Lung (tissue), 12 donors: ENCODE data around the gene MAP1S. TPM values are rescaled to one million over a fixed set of nuclear protein-coding genes. Genes with fewer than 3 reads are reported as not detected.

ENCODE experiments used
- ATAC-seq: fragments of 200-7000 bp; cut with Tn5 transposase; one replicate; pipeline ENCODE4 v1.9.1; 2020; ENCODE audit warnings: moderate number of reproducible peaks; ENCODE audit not compliant: insufficient read depth, low FRiP score
- DNase-seq, 3 donors: peaks; one replicate each; pipeline ENCODE4 v3.0.0-alpha.2; 2013 to 2017
- H3K27ac ChIP-seq, 2 donors: one replicate each; pipeline ENCODE4 v1.5.1; 2013; ENCODE audit warnings: mild to moderate bottlenecking in 2 of 2, moderate library complexity in 2 of 2, control low read depth in 1 of 2, inconsistent platforms in 1 of 2, low read depth in 1 of 2, low read length in 1 of 2
- H3K27me3 ChIP-seq, 3 donors: one replicate each; pipeline ENCODE4 v1.5.1; 2013; ENCODE audit warnings: low read length in 2 of 3; ENCODE audit not compliant: control insufficient read depth in 3 of 3, insufficient read depth in 3 of 3
- H3K36me3 ChIP-seq, 4 donors: one replicate each; pipeline ENCODE4 v1.5.1; 2013; ENCODE audit warnings: low read length in 4 of 4, mild to moderate bottlenecking in 1 of 4, moderate library complexity in 1 of 4; ENCODE audit not compliant: control insufficient read depth in 4 of 4, insufficient read depth in 4 of 4
- H3K4me1 ChIP-seq, 5 donors: one replicate each; pipeline ENCODE4 v1.5.1; 2013; ENCODE audit warnings: low read length in 5 of 5, mild to moderate bottlenecking in 2 of 5, moderate library complexity in 1 of 5; ENCODE audit not compliant: control insufficient read depth in 5 of 5, insufficient read depth in 5 of 5
- H3K4me3 ChIP-seq: one replicate; pipeline ENCODE4 v1.5.1; 2013; ENCODE audit warnings: mild to moderate bottlenecking, control low read depth, moderate library complexity
- H3K9ac ChIP-seq, 2 donors: one replicate each; pipeline ENCODE4 v1.5.1; 2013; ENCODE audit warnings: low read length in 2 of 2, control low read depth in 1 of 2; ENCODE audit not compliant: insufficient read depth in 1 of 2
- H3K9me3 ChIP-seq, 4 donors: one replicate each; pipeline ENCODE4 v1.5.1; 2013; ENCODE audit warnings: low read length in 3 of 4, mild to moderate bottlenecking in 1 of 4, moderate library complexity in 1 of 4; ENCODE audit not compliant: control insufficient read depth in 4 of 4, insufficient read depth in 3 of 4
- CTCF ChIP-seq: IDR thresholded peaks from 2 replicates; pipeline ENCODE4 v1.5.1; 2012; ENCODE audit warnings: mild to moderate bottlenecking; ENCODE audit errors: control extremely low read depth, extremely low read depth
- WGBS, 2 donors: extraction: QIAGEN DNeasy Blood & Tissue Kit; methylation state at CpG; one replicate each; pipeline ENCODE4 v1.1.7; 2013; 5-methylcytosine and 5-hydroxymethylcytosine counted together
- polyA plus RNA-seq, 2 donors: library from polyadenylated mRNA; stranded (reverse); fragments of 200-250 nt; gene quantifications; one replicate each; pipeline ENCODE4 v1.2.1, GENCODE V29; 2013
- total RNA-seq, 2 donors: library from RNA; depleted of rRNA in 1 of 2; stranded (reverse); fragments of >200 nt in 1 of 2; gene quantifications; one replicate each; pipeline ENCODE4 v1.2.1, GENCODE V29; 2014 to 2021
- donor health status: control.
- donor health status: control.
- donor health status: Bipolar disorder and iron deficiency.
- donor health status: healthy.
- donor health status: DM: yes; HTN: yes; CAD: no.

MAP1S gene
- total and polyA plus RNA-seq, 4 donors = 32.1 to 71.1 (median 38.4) TPM

- Histone ChIP-seq H3K27ac (no peak overlapping the region), H3K36me3 (no peaks in the 10 kb centered on the region), H3K9me3 (no peaks in the 10 kb centered on the region), H3K4me1 (peaks cover 0 to 3% (median 0%) of the 10 kb centered on the region in 5 donors), H3K27me3 (no peaks in the 10 kb centered on the region), H3K9ac (no peak overlapping the region), H3K4me3 (no peak overlapping the region)
- DNase-seq (no peak), ATAC-seq (no peak)
- 82 to 89% methylated on average over 4 of the region's 4 CpGs for WGBS, 2 donors
- TF ChIP-seq CTCF = no peak
Measured at GRCh38 chr19:17761148-17761547, 41.9 kb downstream of the MAP1S start.

- Histone ChIP-seq H3K9ac (no peak overlapping the region), H3K9me3 (no peaks in the 10 kb centered on the region), H3K4me3 (no peak overlapping the region), H3K4me1 (peaks cover 0 to 10% (median 2%) of the 10 kb centered on the region in 5 donors), H3K27ac (no peak overlapping the region), H3K27me3 (no peaks in the 10 kb centered on the region), H3K36me3 (no peaks in the 10 kb centered on the region)
- 70 to 76% methylated on average over 17 of the region's 17 CpGs for WGBS, 2 donors
- DNase-seq (no peak), ATAC-seq (no peak)
- no peak for TF ChIP-seq CTCF
Measured at GRCh38 chr19:17762505-17763229, 43.4 kb downstream of the MAP1S start.

GRCh38 chr19:17764348-17764747 lies 45.1 kb downstream of the MAP1S start:
- no peak for ATAC-seq
- 92 to 96% methylated on average over 7 of the region's 7 CpGs for WGBS, 2 donors
- no peaks in the 10 kb centered on the region for H3K36me3 ChIP-seq
- no peak overlapping the region for H3K27ac ChIP-seq
- H3K4me1 ChIP-seq = peaks cover 0 to 11% (median 3%) of the 10 kb centered on the region in 5 donors
- H3K9me3 ChIP-seq = no peaks in the 10 kb centered on the region
- TF ChIP-seq CTCF = no peak
- no peaks in the 10 kb centered on the region for H3K27me3 ChIP-seq
- H3K9ac ChIP-seq = no peak overlapping the region
- no peak for DNase-seq
- H3K4me3 ChIP-seq = no peak overlapping the region
